ENCODE results near the gene KCNAB1. TPM values are rescaled to one million over a fixed set of nuclear protein-coding genes. Genes with fewer than 3 reads are reported as not detected.
A peak's percentile ranks its signal among the peaks of the same experiment; 100 is the strongest.

KCNAB1 gene
- total and polyA plus RNA-seq, 10 of the 15 experiments (the other 5 are each of a cell fraction or from before 2014, with no cell fraction given) = 0.11 to 0.69 (median 0.43) TPM; not detected in 6

DNA sequence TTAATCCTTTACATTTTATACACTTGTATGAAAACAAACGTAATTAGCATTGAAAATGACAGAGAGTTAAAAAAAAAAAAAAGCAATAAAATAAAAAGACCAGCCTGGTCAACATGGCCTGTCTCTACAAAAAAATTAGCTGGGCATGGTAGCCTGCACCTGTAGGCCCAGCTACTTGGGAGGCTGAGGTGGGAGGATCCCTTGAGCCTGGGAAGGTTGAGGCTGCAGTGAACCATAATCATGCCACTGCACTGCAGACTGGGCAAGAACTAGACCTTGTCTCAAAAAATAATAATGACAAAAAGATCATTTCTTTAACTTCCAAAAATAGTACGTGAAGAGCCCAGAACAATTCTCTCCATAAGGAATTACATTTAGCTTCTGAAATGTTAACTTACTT lies 432.6 kb downstream of the KCNAB1 start (continued):
- TF ChIP-seq, protein P1, sequence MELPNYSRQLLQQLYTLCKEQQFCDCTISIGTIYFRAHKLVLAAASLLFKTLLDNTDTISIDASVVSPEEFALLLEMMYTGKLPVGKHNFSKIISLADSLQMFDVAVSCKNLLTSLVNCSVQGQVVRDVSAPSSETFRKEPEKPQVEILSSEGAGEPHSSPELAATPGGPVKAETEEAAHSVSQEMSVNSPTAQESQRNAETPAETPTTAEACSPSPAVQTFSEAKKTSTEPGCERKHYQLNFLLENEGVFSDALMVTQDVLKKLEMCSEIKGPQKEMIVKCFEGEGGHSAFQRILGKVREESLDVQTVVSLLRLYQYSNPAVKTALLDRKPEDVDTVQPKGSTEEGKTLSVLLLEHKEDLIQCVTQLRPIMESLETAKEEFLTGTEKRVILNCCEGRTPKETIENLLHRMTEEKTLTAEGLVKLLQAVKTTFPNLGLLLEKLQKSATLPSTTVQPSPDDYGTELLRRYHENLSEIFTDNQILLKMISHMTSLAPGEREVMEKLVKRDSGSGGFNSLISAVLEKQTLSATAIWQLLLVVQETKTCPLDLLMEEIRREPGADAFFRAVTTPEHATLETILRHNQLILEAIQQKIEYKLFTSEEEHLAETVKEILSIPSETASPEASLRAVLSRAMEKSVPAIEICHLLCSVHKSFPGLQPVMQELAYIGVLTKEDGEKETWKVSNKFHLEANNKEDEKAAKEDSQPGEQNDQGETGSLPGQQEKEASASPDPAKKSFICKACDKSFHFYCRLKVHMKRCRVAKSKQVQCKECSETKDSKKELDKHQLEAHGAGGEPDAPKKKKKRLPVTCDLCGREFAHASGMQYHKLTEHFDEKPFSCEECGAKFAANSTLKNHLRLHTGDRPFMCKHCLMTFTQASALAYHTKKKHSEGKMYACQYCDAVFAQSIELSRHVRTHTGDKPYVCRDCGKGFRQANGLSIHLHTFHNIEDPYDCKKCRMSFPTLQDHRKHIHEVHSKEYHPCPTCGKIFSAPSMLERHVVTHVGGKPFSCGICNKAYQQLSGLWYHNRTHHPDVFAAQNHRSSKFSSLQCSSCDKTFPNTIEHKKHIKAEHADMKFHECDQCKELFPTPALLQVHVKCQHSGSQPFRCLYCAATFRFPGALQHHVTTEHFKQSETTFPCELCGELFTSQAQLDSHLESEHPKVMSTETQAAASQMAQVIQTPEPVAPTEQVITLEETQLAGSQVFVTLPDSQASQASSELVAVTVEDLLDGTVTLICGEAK (IDR thresholded peaks at IDR 0.05; ENCODE audit: borderline replicate concordance) = no peak

DNA sequence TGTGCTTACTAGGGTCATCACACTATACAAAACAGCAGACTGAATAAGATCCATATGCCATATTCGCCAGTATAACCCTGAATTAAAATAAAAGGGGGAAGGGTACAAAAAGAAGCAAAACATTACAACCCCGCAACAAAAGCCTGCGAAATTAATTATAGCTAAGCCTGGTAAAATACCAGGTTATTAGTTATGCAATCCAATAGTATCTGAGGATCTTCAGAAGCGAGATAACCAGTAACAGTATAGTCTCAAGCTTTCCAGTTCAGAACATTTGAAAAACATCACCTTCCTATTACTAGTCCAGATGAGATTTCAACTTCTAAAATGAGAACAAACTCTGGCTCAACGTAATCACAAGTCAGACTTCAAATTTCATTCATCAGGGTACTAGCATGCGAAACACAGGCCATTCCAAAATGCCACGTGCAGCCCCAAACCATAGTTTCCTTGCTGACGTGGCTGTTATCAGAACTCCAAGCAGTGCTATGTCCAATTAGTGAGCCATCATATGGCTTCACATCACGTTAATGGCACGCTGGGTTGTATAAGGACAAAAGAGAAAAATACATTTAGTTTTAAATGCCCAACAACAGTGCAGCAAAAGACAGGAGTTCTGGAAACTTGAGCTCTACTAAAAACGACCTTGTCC lies 433.5 kb downstream of the KCNAB1 start:
- no TSS peak for BruUV-seq (replicated peaks)
- peak overlapping the region; percentile 90 for H3K4me2 ChIP-seq (ENCODE audit: control insufficient read depth, insufficient read depth)
- ChIA-PET RAD21 (ENCODE audit: unreplicated experiment) (interaction anchor here (0.8 to 4.0 kb wide), 24 partner anchors 10 to 622 kb away, joined by 3 to 64 read pairs (median 6); partner anchors contain the start of gene TIPARP), POLR2A (interaction anchor here (1.1 to 3.7 kb wide), 11 partner anchors 10 to 682 kb away, joined by 3 to 20 read pairs (median 8); no protein-coding TSS in a partner anchor), CTCF (interaction anchor here (0.6 to 3.9 kb wide), 15 partner anchors 8 to 583 kb away, joined by 3 to 43 read pairs (median 5); partner anchors contain the start of gene TIPARP), SMC1A (ENCODE audit: uncharacterized antibody, unreplicated experiment) (interaction anchor here (0.6 to 3.7 kb wide), 27 partner anchors 9 to 653 kb away, joined by 3 to 47 read pairs (median 6); partner anchors contain the start of gene TIPARP)
- FAIRE-seq = no peak
- no peaks in the 10 kb centered on the region for H3K27me3 ChIP-seq (replicated peaks in 1 of 2; ENCODE audit: control insufficient read depth in 2 of 2, insufficient read depth in 2 of 2, low read length in 1 of 2)
- H3K9me3 ChIP-seq (replicated peaks; ENCODE audit: control insufficient read depth, insufficient read depth, low read length) = no peaks in the 10 kb centered on the region
- in situ Hi-C loops (cut with MboI) = loop anchor here (10.0 kb wide), 1 partner anchor 261 kb away; no protein-coding TSS in a partner anchor
- peaks cover 0 to 20% of the 10 kb centered on the region in 2 experiments; a peak in 3 of 4 replicates for H3K36me3 ChIP-seq (ENCODE audit: control insufficient read depth in 2 of 2, insufficient read depth in 2 of 2, low read length in 1 of 2)
- peak overlapping the region; percentile 92 for H3K4me3 ChIP-seq
- H2AFZ ChIP-seq (ENCODE audit: control insufficient read depth, low read depth, low read length) = no peak overlapping the region; the same call in 1 of the 2 replicates
- WGBS (ENCODE audit: insufficient coverage, insufficient replicate concordance, low lambda C conversion rate, missing lambda C conversion rate) = 27% methylated on average over 11 of the region's 11 CpGs
- peaks cover 59% of the 10 kb centered on the region for H3K79me2 ChIP-seq (ENCODE audit: control insufficient read depth, insufficient read depth, low read length)
- DNase-seq (ENCODE audit: low read depth, low spot score) = no peak
- intact Hi-C loops (cut with micrococcal nuclease; ENCODE audit: unreplicated experiment) = loop anchor here (2.0 to 10.0 kb wide), 4 partner anchors 111 to 583 kb away; no protein-coding TSS in a partner anchor
- H4K20me1 ChIP-seq (ENCODE audit: control insufficient read depth, insufficient read depth) = no peaks in the 10 kb centered on the region
- peaks cover 2% of the 10 kb centered on the region; the same call in 1 of the 2 replicates for H3K4me1 ChIP-seq (ENCODE audit: control insufficient read depth, insufficient read depth, low read length)
- H3K27ac ChIP-seq (ENCODE audit: control insufficient read depth, insufficient read depth) = peak overlapping the region; percentile 83
- 0 out of 3 replicates have a peak, but pooled peaks have one; percentile 5 for ATAC-seq
- peak overlapping the region; percentile 92 for H3K9ac ChIP-seq (ENCODE audit: control insufficient read depth, insufficient read depth, low read length)
- TF ChIP-seq MEF2A (IDR thresholded peaks at IDR 0.05; ENCODE audit: insufficient read depth, low read depth, low read length) (no peak), FOXK2 (IDR thresholded peaks at IDR 0.05) (no peak), SRF (IDR thresholded peaks at IDR 0.05; ENCODE audit: low read depth in 2 of 2, low read length in 2 of 2) (no peak), MXI1 (IDR thresholded peaks at IDR 0.05; ENCODE audit: low read depth, low read length) (peak; percentile 76), BHLHE40 (IDR thresholded peaks at IDR 0.05; ENCODE audit: borderline replicate concordance in 1 of 2, low read depth in 2 of 2, low read length in 1 of 2) (peak; percentile 33 to 55; a peak in 2 of 4 replicates)
- TF ChIP-seq, protein P2, sequence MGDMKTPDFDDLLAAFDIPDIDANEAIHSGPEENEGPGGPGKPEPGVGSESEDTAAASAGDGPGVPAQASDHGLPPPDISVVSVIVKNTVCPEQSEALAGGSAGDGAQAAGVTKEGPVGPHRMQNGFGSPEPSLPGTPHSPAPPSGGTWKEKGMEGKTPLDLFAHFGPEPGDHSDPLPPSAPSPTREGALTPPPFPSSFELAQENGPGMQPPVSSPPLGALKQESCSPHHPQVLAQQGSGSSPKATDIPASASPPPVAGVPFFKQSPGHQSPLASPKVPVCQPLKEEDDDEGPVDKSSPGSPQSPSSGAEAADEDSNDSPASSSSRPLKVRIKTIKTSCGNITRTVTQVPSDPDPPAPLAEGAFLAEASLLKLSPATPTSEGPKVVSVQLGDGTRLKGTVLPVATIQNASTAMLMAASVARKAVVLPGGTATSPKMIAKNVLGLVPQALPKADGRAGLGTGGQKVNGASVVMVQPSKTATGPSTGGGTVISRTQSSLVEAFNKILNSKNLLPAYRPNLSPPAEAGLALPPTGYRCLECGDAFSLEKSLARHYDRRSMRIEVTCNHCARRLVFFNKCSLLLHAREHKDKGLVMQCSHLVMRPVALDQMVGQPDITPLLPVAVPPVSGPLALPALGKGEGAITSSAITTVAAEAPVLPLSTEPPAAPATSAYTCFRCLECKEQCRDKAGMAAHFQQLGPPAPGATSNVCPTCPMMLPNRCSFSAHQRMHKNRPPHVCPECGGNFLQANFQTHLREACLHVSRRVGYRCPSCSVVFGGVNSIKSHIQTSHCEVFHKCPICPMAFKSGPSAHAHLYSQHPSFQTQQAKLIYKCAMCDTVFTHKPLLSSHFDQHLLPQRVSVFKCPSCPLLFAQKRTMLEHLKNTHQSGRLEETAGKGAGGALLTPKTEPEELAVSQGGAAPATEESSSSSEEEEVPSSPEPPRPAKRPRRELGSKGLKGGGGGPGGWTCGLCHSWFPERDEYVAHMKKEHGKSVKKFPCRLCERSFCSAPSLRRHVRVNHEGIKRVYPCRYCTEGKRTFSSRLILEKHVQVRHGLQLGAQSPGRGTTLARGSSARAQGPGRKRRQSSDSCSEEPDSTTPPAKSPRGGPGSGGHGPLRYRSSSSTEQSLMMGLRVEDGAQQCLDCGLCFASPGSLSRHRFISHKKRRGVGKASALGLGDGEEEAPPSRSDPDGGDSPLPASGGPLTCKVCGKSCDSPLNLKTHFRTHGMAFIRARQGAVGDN (IDR thresholded peaks at IDR 0.05) = peak; percentile 71; the same call in 1 of the 2 replicates
- TF ChIP-seq, protein P3, sequence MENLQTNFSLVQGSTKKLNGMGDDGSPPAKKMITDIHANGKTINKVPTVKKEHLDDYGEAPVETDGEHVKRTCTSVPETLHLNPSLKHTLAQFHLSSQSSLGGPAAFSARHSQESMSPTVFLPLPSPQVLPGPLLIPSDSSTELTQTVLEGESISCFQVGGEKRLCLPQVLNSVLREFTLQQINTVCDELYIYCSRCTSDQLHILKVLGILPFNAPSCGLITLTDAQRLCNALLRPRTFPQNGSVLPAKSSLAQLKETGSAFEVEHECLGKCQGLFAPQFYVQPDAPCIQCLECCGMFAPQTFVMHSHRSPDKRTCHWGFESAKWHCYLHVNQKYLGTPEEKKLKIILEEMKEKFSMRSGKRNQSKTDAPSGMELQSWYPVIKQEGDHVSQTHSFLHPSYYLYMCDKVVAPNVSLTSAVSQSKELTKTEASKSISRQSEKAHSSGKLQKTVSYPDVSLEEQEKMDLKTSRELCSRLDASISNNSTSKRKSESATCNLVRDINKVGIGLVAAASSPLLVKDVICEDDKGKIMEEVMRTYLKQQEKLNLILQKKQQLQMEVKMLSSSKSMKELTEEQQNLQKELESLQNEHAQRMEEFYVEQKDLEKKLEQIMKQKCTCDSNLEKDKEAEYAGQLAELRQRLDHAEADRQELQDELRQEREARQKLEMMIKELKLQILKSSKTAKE (IDR thresholded peaks at IDR 0.05; ENCODE audit: low read depth, poor library complexity, severe bottlenecking) = peak; percentile 13
